Astrocyte of the hippocampus (primary cell): ENCODE measurements around the gene LGALS7.
A peak's percentile ranks its signal among the peaks of the same experiment; 100 is the strongest.

ENCODE experiments used
- DNase-seq: peaks from one replicate; pipeline ENCODE4 v3.0.0; 2011; ENCODE audit warnings: low read depth, low spot score

LGALS7 gene

GRCh38 chr19:38727868-38728660 is 45.3 kb downstream of the LGALS7 start:
- no peak for DNase-seq

- DNase-seq, result no peak
Measured at GRCh38 chr19:38727306-38727867, 45.9 kb downstream of the LGALS7 start.

- no peak for DNase-seq
Measured at GRCh38 chr19:38726761-38727301, 46.5 kb downstream of the LGALS7 start.

GRCh38 chr19:38726284-38726673 is 47.0 kb downstream of the LGALS7 start:
- no peak for DNase-seq

GRCh38 chr19:38725469-38726283 is 47.6 kb downstream of the LGALS7 start:
- no peak for DNase-seq

GRCh38 chr19:38723990-38724854 is 49.1 kb downstream of the LGALS7 start:
- no peak for DNase-seq

GRCh38 chr19:38723606-38723965 is 49.7 kb downstream of the LGALS7 start:
- no peak for DNase-seq

- DNase-seq, result no peak
Measured at GRCh38 chr19:38722947-38723605, 50.2 kb downstream of the LGALS7 start.

- peak; percentile 47 for DNase-seq
Measured at GRCh38 chr19:38721979-38722773, 51.1 kb downstream of the LGALS7 start.

- no peak for DNase-seq
Measured at GRCh38 chr19:38721496-38721895, 51.8 kb downstream of the LGALS7 start.
